ENCODE results near the gene GNAO1.
A peak's percentile ranks its signal among the peaks of the same experiment; 100 is the strongest.
"Not testable (repeated sequence)": the region's sequence is repeated elsewhere in the genome, so short reads cannot be mapped to it uniquely, and the experiment has no call there.

GNAO1 gene

DNA sequence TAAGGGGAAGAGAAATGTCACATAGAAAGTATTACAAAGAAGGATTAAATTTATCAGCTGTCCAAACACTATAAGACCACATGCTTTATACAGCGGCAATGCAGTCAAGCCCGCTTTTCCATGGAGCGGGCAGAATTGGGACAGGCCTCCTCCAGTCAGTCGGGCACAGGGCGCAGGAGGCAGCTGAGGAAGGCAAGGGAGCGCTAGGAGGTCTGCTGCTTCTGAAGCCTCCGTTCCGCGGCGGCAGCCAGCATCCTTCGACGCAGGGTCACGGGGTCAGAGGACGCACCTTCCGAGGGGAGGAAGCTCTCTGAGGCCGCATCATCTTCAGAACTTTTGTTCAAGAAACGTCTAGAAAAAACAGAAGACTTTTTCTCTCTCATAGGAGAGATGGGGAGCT lies 171.4 kb downstream of the GNAO1 start:
- Mint-ChIP-seq H3K9me3 (no peaks in the 10 kb centered on the region), H3K36me3 (peaks cover 51% of the 10 kb centered on the region), H3K4me1 (peaks cover 15% of the 10 kb centered on the region), H3K27ac (peak overlapping the region; percentile 24), H3K4me3 (no peak overlapping the region)
- no peak for DNase-seq (ENCODE audit: low spot score in 2 of 2)
- ATAC-seq, result no peak

DNA sequence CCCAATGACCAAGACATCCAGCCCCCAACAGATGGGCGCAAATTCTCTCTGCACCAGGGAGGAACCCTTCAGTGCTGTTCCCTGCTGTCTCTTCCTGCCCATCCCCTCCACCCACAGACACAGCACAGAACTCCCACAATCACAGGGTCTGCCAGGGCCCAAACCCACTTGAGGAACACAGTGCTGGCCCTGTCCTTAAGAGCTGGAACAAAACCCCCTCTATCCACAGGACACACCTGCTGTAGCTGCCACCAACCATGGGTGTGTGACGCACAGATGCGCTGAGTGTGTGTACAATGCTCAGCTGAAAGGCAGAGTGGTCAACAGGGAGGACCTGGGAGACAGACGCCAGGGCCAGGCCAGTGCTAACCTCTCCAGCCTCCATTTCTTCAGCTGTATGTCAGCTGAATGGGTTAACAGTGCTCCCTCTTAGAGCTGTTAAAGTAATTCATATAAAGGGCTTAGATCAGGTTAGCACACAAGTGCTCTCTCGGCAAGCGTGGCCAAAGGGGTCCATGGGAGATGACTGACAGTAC lies 172.0 kb downstream of the GNAO1 start:
- Mint-ChIP-seq H3K27ac (peak overlapping the region; percentile 24), H3K36me3 (peaks cover 56% of the 10 kb centered on the region), H3K4me3 (no peak overlapping the region), H3K4me1 (peaks cover 9% of the 10 kb centered on the region), H3K9me3 (no peaks in the 10 kb centered on the region)
- no peak for ATAC-seq
- DNase-seq (ENCODE audit: low spot score in 2 of 2), result peak in 1 of 2 donors; percentile 32

DNA sequence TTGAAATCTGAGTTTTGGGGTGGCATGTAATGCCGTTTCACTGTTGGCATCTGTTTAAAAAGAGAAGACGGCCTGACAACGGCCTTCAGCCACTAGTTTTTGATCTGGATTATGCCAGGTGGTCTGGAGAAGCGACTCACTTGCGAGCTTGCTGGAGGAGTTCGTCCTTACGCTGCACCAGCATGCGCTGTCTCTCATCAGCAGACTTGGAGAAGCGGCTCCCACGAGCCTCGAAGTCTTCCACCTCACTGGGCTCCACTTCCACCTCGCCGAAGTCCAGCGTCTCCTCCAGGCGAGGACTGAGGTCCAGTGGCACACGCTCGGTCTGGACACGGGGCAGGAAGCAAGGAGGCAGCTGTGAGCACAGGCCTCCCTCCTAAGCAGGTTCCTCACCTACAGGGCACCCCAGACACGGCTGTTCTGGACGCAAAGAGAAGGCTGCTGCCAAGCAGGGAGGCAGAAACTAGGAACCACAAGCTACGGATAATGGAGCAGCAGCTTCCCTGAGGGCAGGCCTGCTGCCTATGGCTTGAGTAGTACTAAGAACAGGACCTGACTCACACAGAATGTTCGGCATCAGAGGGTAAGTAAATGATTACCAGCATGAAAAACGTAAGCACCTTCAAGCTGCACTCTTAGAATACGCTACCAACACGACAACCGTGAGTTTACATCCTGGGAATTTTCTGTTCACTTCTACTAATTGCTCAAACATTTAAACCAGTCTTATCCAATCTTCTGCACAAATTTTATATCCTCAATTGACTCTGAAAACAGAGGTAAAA lies 172.7 kb downstream of the GNAO1 start:
- H3K4me3 Mint-ChIP-seq, result no peak overlapping the region
- peaks cover 7% of the 10 kb centered on the region for H3K4me1 Mint-ChIP-seq
- no peaks in the 10 kb centered on the region for H3K9me3 Mint-ChIP-seq
- peaks cover 63% of the 10 kb centered on the region for H3K36me3 Mint-ChIP-seq
- peak overlapping the region; percentile 68 for H3K27ac Mint-ChIP-seq
- ATAC-seq (no peak), DNase-seq (ENCODE audit: low spot score in 2 of 2) (peak in 1 of 2 donors; percentile 44)

DNA sequence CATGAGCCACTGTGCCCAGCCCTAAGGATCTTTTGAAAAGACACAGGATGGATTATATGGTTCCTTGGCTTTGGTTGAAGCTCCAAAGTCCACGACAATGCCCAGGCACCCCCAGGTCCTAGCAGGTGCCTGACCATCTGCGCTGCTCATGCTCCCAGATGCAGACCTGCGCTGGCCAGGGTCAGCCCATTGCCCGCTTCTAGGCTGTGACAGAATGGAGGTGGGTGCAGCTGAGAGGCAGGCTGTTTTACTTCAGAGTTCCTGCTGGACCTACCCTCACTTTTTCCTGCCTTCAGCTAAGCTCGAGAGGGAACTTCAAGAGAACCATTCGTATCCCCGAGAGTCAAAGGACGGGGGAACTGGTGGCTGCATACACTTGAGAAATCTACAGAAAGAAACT lies 173.6 kb downstream of the GNAO1 start:
- H3K9me3 Mint-ChIP-seq, result no peaks in the 10 kb centered on the region
- ATAC-seq, result no peak
- H3K36me3 Mint-ChIP-seq, result peaks cover 68% of the 10 kb centered on the region

DNA sequence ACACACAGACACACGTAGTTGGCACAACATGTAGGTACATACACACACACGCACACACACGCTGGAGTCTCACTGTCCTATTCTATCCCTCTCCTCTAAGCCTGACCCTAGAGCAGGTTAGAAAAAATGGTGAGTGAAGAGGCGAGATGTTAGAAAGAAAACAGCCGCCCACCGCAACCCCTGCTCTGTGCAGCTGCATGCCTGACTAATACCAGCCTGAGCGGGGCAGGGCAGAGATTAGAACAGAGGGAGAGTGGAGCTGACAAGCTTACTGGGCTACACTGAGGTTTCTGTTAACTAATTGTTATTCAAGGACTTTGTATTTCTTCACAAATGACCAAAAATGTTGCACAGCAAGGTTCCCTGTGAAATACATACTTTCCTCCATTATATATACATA lies 174.3 kb downstream of the GNAO1 start:
- Mint-ChIP-seq H3K36me3 (peaks cover 61% of the 10 kb centered on the region), H3K4me1 (no peaks in the 10 kb centered on the region), H3K27ac (no peak overlapping the region), H3K9me3 (no peaks in the 10 kb centered on the region), H3K4me3 (no peak overlapping the region)
- DNase-seq (ENCODE audit: low spot score in 2 of 2) (no peak), ATAC-seq (no peak)

More for the DNA sequence above, 173.6 kb downstream of the GNAO1 start:
- no peak overlapping the region for H3K4me3 Mint-ChIP-seq
- peak overlapping the region; percentile 68 for H3K27ac Mint-ChIP-seq
- H3K4me1 Mint-ChIP-seq, result peaks cover 6% of the 10 kb centered on the region
- DNase-seq (ENCODE audit: low spot score in 2 of 2), result peak in 1 of 2 donors; percentile 32

DNA sequence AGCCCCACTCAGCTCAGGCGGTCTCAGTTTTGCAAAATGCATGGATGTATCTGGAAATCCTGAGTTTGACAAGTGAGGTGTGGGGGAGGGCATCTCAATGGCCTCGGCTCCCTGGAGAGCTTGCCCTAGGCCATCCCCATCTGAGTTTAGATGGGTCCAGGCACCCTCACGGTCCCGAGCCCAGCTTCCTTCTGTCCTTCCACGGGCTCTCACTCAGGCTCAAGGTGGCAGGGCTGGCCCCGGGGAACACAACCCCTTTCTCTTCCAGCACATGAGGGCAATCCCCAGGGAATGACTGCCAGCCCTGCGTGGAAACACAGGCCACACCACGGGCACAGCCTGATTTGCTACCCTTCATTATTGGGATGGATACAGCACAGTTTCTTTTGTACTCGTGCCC lies 175.7 kb downstream of the GNAO1 start:
- no peak overlapping the region for H3K4me3 Mint-ChIP-seq
- peaks cover 50% of the 10 kb centered on the region for H3K36me3 Mint-ChIP-seq
- H3K9me3 Mint-ChIP-seq, result no peaks in the 10 kb centered on the region
- DNase-seq (ENCODE audit: low spot score in 2 of 2), result peak in 1 of 2 donors; percentile 35
- H3K27ac Mint-ChIP-seq, result no peak overlapping the region
- no peak for ATAC-seq
- H3K4me1 Mint-ChIP-seq, result peaks cover 1% of the 10 kb centered on the region

DNA sequence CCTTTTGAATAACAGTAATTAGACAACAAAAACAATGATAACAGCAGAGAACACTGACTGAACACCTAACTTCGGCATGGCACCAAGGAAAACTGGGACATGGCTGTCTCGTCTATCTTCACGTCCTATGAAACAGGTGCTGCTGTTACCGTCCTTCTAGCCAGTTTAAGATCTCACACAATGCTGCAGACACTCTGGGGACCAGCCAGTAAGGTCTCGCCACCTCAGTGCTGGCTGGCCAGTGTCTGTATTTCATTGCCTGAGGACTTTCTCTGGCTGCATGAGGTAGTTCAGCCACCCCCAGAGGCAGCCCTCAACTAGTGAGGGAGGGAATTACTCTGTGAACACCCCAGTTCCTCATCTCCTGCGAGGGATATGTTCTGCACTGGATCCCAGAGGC lies 176.5 kb downstream of the GNAO1 start:
- DNase-seq (ENCODE audit: low spot score in 2 of 2) (no peak), ATAC-seq (no peak)
- peaks cover 9% of the 10 kb centered on the region for H3K4me1 Mint-ChIP-seq
- H3K36me3 Mint-ChIP-seq, result peaks cover 42% of the 10 kb centered on the region
- no peak overlapping the region for H3K4me3 Mint-ChIP-seq
- H3K9me3 Mint-ChIP-seq, result no peaks in the 10 kb centered on the region
- H3K27ac Mint-ChIP-seq, result no peak overlapping the region

DNA sequence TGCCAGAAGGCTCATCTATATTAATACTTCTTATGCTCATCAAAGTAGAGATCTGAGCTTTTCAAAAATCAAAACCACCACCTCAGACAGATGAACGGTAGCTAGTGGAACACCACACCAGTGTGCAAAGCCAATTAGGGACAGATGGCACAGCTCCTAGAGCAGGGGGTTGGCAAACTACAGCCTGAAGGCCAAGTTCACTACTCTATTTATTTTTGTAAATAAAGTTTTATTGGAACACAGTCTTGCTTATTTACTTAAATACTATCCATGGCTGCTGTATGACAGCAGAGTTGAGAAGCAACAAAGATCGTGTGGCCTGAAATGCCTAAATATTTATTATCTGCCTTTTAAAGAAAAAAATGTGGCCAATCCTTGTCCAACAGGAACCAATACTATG lies 177.3 kb downstream of the GNAO1 start:
- DNase-seq (ENCODE audit: low spot score in 2 of 2) (no peak), ATAC-seq (no peak)
- peak overlapping the region; percentile 16 for H3K27ac Mint-ChIP-seq
- peaks cover 48% of the 10 kb centered on the region for H3K36me3 Mint-ChIP-seq
- H3K9me3 Mint-ChIP-seq, result no peaks in the 10 kb centered on the region
- H3K4me1 Mint-ChIP-seq, result peaks cover 9% of the 10 kb centered on the region
- H3K4me3 Mint-ChIP-seq, result no peak overlapping the region

DNA sequence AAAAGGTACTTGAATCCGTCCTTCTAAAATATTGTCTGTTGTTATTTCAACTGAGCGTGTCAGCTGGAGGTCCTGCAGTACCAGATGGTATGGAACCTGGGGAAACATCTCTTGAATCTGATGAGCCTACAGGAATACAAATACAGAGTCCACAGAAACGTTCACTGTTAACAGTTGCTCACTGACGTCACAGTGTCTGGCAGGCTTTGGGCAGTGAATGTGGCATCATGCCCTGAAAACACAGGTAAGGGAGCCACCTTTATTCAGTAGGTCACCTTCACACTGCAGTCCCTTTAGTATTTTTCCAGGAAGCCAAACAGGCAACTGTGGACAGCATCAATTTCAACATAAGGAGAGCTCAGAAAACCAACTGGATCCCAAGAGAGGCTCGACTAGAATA lies 177.9 kb downstream of the GNAO1 start:
- peaks cover 9% of the 10 kb centered on the region for H3K4me1 Mint-ChIP-seq
- no peak for ATAC-seq
- peak overlapping the region; percentile 16 for H3K27ac Mint-ChIP-seq
- no peak for DNase-seq (ENCODE audit: low spot score in 2 of 2)
- H3K36me3 Mint-ChIP-seq, result peaks cover 54% of the 10 kb centered on the region
- H3K9me3 Mint-ChIP-seq, result no peaks in the 10 kb centered on the region
- H3K4me3 Mint-ChIP-seq, result no peak overlapping the region

DNA sequence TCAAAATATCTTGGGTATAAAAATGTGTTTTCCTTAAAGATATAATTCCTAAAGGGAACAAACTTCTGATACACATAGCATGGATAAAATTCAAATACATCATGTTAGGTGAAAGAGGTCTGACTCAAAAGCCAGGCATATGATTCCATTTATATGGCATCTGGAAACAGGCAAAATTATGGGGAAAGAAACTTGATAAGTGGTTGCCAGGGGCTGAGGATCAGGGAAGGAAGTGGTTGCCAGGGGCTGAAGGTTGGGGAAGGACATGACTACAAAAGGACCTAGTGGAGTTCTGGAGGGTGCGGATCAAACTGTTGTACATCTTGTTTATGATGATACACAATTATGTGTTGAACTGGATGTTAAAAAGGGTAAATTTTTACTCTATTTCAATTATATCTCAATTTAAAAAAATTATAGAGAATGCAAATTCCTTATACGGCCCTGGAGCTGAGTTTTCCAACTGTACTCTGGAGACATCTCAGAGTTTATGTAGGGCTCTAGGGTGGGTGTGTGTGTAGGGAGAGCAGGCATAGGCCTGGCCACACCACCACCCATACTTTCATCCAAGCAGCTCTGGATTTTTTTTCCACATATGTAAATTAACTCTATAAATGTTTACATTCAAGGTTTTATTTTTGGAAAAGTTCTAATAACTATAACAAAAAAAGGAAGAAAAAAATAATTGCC lies 179.0 kb downstream of the GNAO1 start:
- ATAC-seq (no peak), DNase-seq (ENCODE audit: low spot score in 2 of 2) (no peak)
- Mint-ChIP-seq H3K36me3 (peaks cover 51% of the 10 kb centered on the region), H3K9me3 (no peaks in the 10 kb centered on the region), H3K4me3 (no peak overlapping the region), H3K27ac (no peak overlapping the region), H3K4me1 (peaks cover 9% of the 10 kb centered on the region)

DNA sequence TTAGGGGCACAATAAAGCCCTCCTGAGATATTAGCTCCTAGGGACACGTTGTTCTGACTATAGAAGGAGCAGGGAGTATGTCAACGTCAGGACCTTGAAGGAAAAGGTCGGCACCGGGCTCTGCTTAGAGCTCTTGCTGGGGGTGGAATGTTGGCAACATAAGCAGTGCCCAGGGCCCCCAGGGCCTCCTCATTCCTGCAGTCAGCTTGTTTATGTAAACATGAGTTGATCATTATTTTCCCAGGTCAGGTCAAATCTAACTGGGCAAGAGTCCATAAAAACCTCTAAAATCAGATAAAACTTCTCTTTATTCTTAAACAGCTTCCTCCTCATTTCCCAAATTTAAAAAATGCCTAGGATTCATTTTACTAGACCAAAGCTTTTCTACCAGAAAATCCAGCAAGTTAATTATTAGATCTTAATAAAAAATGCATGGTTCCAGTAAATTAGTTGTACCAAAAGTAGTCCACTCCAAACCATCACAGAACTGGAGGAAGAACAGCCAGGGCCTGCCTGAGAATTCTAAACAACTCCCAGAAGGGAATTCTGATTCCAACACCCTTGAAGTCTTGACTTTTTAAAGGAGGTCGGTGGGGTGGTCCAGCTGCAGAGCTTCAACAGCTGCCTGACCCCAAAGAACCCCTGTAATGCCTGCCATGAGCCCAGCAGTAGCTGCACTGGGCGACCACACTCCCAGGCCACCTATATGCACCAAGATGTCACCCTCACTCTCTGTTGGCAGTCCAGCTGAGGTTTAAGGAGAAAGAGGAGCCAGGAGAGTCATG lies 179.8 kb downstream of the GNAO1 start:
- no peak for ATAC-seq
- H3K27ac Mint-ChIP-seq, result peak overlapping the region; percentile 46
- peaks cover 9% of the 10 kb centered on the region for H3K4me1 Mint-ChIP-seq
- no peaks in the 10 kb centered on the region for H3K9me3 Mint-ChIP-seq
- peaks cover 51% of the 10 kb centered on the region for H3K36me3 Mint-ChIP-seq
- no peak for DNase-seq (ENCODE audit: low spot score in 2 of 2)
- H3K4me3 Mint-ChIP-seq, result no peak overlapping the region

DNA sequence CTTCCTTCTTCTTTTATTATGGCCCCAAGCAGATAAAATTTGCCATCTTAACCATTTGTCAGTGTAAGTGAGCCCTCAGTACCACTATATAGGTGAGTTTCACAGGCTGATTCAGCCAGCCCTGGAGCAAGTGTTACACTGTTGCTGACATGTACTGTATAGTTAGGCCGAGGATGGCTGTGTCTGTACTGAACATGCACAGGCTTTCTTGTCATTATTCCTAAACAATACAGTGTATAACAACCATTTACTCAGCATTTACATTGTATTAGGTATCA lies 180.3 kb downstream of the GNAO1 start:
- Mint-ChIP-seq H3K9me3 (no peaks in the 10 kb centered on the region), H3K4me3 (no peak overlapping the region), H3K36me3 (peaks cover 46% of the 10 kb centered on the region), H3K27ac (peak overlapping the region; percentile 46), H3K4me1 (peaks cover 9% of the 10 kb centered on the region)
- DNase-seq (ENCODE audit: low spot score in 2 of 2), result no peak
- no peak for ATAC-seq

DNA sequence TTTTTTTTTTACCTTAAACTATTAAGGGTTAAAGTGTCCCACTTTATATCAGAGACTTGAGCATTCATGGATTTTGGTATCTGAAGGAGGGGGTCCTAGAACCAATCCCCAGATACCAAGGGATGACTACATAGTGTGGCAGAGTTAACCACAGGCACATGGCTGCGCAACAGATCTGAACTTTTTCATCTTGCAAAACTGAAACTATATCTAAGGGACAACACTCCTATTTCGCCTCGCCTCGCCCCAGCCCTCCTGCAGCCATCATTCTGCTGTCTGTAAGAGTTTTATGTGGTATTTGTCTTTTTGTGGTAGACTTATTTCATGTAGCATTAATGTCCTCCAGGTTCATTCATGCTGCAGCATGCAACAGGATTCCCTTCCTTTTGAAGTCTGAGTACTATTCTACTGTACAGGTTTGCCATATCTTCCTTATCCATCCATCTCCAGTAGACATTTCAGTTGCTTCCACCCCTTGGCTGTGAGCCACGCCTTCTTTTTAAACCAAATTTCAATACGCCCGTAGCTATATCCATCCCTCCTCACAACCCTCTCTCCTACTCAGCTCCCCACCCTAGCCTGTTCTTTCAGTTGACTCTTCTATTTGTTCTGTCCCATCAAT lies 180.8 kb downstream of the GNAO1 start:
- DNase-seq (ENCODE audit: low spot score in 2 of 2) (no peak), ATAC-seq (no peak)
- no peak overlapping the region for H3K4me3 Mint-ChIP-seq
- H3K4me1 Mint-ChIP-seq, result peaks cover 9% of the 10 kb centered on the region
- H3K27ac Mint-ChIP-seq, result peak overlapping the region; percentile 46
- peaks cover 42% of the 10 kb centered on the region for H3K36me3 Mint-ChIP-seq
- H3K9me3 Mint-ChIP-seq, result no peaks in the 10 kb centered on the region

DNA sequence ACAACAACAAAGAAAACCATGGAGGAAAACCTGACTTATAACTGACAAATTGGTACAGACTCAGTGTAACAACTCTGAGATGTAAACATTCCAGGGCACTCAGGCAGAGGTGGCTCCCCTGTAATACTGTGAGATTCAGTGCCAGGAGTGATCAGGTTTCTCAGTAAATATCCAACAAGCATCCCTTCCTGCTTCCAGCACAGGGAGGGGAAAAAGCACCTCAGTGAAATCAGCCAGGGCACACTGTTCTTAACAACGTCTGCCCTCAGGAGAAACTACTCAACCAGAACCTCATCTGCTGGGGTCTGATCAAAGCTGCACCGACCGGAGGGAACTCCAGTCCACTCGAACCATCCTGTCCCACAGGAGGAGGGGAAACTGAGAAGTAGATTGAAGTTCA lies 181.7 kb downstream of the GNAO1 start:
- Mint-ChIP-seq H3K4me1 (peaks cover 9% of the 10 kb centered on the region), H3K27ac (no peak overlapping the region), H3K36me3 (peaks cover 34% of the 10 kb centered on the region), H3K9me3 (no peaks in the 10 kb centered on the region), H3K4me3 (no peak overlapping the region)
- no peak for ATAC-seq
- no peak for DNase-seq (ENCODE audit: low spot score in 2 of 2)

DNA sequence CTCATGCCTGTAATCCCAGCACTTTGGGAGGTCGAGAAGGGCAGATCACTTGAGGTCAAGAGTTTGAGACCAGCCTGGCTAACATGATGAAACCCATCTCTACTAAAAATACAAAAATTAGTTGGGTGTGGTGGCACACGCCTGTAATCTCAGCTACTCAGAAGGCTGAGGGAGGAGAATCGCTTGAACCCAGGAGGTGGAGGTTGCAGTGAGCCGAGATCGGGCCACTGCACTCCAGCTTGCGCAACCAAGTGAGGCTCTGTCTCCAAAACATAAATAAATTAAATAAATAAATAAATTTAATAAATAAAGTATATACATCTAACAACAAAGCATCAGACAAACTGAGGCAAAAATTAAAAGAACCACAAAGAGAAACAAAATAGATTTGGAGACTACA lies 184.5 kb downstream of the GNAO1 start:
- H3K9me3 Mint-ChIP-seq; H3K27ac Mint-ChIP-seq; H3K4me1 Mint-ChIP-seq; DNase-seq (ENCODE audit: low spot score in 2 of 2); ATAC-seq; H3K4me3 Mint-ChIP-seq: not testable (repeated sequence)
- H3K36me3 Mint-ChIP-seq, result peaks cover 39% of the 10 kb centered on the region
